Putamen (tissue), 1 donor: ENCODE measurements around the gene ORM2.

Experiments used
- DNase-seq: peaks from one replicate; pipeline ENCODE4 v3.0.0-alpha.2; 2016; ENCODE audit warnings: low spot score

Gene ORM2

DNA sequence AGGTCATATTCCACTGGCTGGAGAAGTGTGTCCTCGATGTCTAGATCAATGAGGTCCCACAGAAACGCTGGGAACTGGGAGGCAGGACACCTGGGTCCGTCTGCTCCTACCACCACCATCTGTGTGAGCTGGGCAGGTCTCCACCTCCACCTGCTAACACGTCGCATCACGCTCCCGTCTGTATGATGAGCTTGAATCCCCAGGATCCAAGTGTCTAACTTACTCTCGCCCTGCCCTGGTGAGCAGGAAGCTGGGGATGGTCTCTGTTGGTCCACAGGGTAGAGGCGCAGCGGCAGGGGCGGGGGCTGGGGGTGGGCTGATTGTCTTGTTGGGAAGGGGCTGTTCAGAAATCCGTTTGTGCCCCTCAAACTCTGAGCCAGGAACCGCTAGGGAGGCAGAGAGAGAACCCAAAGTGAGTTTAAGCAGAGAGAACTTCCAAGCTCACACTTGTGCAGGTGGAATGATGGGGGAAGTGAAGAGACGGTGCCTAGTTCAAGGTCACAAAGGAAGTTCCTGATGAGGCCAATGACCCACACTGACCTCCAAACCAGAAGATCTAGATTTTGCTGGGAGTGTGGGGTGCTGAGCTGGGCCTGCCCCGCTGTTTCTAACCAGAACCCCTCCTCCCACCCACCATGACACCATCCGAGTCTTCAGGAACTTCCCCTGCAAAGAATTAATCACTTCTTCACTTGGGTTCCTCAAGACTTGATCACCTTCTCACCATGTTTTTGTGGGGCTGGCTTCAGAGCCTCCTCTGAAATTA lies 21.1 kb downstream of the ORM2 start:
- DNase-seq, result no peak

DNA sequence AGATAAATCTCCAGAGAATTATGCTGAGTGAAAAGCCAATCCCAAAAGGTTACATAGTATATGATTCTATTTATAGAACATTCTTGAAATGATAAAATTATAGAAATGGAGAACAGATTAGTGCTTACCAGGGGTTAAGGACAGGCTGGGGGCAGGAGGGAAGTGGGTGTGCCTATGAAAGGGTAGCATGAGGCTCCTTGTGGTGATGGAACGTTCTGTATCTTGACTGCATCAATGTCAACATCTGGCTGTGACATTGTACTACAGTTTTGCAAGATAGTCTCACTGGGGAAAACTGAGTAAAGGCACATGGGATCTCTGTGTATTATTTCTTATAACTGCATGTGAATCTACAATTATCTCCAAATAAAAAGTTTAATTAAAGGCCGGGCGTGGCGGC lies 22.3 kb downstream of the ORM2 start:
- DNase-seq, result no peak

DNA sequence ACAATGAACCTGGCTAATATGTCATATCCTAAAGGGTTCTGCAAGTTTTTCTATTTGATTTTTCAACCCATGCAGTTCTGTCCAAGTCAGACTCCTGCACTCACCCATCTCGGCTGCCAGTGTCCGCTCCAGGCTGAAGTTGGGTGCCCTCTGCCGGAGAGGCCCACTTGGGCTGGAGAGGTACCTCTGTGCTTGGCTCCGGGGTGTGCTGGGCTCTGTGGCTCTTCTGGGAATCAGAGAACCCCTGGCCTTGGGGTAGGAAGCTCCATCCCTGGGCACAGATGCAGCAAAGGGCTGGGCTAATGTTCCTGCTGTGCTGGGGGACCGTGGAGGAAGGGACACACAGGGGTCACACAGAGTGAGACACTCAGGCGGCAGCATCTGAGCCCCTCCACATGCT lies 26.2 kb downstream of the ORM2 start:
- no peak for DNase-seq

DNA sequence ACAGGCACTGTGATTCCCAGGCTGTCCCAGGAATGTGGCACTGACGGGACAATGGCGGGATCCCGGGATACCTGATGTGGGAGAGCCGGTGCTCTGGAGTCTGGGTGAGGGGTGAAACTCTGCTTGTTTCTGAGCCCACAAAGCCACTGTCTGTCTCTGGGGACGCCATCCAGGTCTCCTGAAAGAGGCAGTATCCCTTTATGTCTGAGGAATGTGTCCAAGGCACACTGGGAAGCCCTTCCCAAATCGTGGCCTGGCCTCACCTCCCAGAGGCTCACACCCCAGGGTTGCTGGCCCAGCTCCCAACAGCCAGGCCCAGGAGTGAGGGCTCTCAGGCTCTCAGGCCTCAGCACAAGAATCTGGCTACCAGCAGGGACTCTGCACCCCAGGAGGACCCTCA lies 27.1 kb downstream of the ORM2 start:
- DNase-seq, result no peak

DNA sequence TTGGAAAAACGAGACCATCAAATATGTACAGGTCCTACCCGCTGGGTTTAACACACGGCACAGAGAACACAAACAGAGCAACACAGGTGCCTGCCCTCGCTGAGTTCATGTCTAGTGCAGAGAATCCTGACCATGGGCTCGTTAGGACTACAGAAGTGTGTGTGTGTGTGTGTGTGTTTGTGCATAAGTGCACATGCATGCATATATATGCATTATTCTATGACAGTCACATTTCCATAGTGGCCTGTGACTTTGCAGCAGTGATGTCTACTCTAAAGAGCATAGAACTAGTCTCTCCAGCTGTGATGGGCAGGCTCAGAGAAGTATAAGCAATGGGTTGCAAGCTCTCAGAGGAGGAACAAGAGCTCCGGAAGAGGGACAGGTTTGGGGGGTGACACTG lies 27.7 kb downstream of the ORM2 start:
- no peak for DNase-seq

DNA sequence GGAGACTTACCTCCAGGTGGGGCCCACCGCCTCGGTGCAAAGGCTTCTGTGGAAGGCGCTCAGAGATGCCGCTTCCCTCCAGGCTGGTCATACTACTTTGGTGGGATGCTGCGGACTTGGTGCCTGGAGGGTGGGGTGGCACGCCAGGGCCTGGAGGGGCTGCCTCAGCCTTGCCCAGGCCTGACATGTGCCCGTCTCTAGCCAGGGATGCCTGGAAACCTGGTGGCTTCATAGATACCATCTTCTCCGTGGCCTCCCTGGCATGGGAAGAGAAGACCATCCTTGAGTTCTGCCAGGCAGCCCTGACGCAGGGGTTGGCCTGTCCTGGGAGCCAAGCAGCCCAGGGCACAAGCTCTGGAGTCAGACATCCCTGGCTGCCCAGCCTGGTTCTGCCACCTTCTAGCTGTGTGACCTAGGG lies 28.3 kb downstream of the ORM2 start:
- no peak for DNase-seq

- DNase-seq, result no peak
These were observed 30.1 kb downstream of the ORM2 start for GRCh38 chr9:114359801-114360200.

DNA sequence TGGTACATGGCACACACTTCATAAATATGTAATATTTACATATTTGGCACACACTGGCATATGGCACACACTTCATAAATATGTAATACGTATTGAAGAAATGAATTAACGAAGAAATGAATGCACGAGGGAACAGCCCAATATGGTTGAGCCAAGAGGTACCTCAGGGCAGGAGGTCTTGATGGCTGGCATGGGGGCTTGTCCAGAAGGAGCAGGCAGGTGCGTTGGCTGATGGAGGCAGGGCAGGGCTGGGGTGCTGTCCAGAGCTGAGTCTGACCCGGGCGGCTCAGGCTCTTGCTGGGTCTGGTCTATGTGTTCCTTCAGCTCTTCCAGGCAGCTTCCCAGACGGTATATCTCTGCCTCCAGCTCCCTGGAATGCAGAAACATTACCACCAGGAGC lies 31.9 kb downstream of the ORM2 start:
- DNase-seq, result no peak

- DNase-seq, result no peak
These were observed 32.7 kb downstream of the ORM2 start for GRCh38 chr9:114362394-114362793.

- no peak for DNase-seq
These were observed 33.8 kb downstream of the ORM2 start for GRCh38 chr9:114363424-114363823.

DNA sequence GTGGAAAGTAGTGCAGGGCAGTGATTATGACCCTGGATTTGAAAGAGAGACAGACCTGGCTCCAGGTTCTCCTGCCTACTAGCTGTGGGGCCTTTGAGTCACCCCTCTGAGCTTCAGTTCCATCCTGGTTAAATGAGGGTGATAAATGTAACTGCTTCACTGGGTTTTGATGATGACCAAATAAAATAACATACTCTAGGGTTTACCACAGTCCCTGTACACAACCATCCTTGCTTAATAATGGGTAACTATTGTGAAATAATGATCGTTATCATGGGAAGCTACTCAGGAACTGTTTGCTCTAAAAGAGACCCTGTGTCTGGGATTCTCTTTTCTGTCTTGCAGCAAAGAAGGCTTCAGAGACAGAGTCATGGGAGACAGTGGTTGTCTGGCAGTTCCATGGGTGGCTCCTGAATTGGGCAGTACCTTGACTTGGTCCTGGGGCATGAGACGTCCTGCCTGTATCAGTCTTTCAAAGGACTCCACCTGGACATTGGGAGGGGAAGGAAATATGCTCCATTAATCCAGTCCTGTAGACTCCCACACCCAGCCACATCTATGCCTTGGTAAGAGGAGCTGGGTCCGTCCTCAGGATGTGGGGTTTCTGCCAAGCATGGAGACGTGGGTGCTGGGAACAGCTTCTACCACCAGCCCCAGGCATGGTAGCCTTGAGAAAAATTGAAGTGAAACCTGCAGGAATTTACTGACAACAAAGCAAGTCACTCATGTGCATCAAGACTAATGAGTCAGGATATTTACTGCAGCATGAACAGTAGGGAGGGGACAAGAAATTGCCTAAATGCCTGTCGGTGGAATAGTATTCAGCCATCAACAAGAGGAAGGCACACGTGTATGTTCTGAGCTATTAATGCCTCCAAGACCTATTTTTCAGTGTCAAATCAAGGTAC lies 34.7 kb downstream of the ORM2 start:
- no peak for DNase-seq

- no peak for DNase-seq
These were observed 35.5 kb downstream of the ORM2 start for GRCh38 chr9:114365194-114365593.

- no peak for DNase-seq
These were observed 36.9 kb downstream of the ORM2 start for GRCh38 chr9:114366334-114367128.

- no peak for DNase-seq
These were observed 37.7 kb downstream of the ORM2 start for GRCh38 chr9:114367366-114367765.

DNA sequence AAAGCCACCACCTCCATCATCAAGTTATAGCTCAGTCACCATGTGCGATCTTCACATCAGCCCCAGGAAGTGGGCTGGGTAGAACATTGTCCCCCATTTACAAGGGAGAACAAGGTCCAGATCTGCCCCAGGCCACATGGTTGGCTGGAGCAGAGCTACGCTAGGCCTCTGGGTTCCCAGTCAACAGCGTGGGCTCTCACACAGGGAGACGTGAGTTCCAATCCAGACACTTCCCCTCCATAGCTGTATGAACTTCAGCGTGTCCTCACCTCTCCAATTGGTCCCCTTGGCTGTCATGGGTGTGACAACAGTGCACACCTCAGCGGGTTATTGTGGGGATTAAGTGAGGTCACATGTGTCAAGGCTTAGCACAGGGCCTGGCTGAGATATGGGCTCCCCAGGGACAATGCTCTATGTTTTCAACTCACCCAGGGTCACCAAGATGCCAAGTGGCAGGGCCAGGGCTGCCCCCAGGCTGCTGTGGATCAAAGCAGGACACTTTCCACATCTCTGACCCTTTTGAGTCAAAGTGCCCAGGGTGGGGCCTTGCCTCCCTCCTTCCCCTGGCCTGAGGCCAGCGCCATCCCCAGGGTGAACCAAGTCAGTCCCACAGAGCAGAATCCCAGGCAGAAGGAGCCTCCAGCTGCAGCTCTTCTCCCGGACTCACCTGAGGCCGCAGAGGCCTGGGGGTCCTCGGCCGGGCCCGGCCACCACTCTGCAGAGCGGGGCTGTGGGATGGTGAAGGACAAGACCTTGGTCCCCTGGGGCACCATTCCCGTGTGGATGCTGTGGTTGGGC lies 38.3 kb downstream of the ORM2 start:
- no peak for DNase-seq

DNA sequence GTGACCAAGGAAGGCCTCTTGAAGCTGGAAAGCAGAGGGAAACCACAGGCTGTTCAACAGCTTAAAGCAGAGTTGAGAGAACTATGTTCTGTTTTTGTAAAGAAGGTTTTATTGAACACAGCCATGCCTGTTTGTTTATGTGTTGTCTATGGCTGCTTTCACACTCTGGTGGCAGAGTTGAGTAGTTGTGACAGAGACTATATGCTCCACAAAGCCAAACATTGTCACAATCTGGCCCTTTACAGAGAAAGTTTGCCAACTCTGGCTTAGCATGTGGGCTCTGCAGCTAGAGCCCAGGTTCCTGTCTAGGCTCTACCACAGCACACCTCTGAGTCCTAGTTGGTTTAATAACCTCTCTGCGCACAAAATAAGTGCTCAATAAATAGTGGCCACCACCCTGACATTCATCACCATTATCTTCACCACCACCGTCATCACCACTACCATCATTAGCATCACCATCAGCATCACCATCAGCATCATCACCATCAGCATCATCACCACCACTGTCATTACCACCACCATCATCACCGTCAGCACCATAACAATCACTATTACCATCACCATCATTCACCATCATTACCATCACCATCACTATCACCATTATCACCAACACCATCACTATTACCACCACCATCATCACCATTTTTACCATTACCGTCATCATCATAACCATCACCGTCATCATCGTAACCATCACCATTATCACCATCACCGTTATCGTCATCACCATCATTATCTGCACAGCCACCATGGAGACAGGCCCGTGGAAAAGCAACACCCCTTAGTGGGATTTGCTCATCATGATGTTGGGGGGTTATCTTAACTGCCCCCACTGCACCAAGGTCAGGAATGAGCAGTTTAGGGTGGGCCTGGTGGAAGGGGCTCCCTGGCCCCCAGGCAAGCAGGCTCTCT lies 39.8 kb downstream of the ORM2 start:
- DNase-seq, result no peak

- no peak for DNase-seq
These were observed 40.7 kb downstream of the ORM2 start for GRCh38 chr9:114370251-114370967.

- DNase-seq, result peak; percentile 93
These were observed 41.3 kb downstream of the ORM2 start for GRCh38 chr9:114370968-114371320.

DNA sequence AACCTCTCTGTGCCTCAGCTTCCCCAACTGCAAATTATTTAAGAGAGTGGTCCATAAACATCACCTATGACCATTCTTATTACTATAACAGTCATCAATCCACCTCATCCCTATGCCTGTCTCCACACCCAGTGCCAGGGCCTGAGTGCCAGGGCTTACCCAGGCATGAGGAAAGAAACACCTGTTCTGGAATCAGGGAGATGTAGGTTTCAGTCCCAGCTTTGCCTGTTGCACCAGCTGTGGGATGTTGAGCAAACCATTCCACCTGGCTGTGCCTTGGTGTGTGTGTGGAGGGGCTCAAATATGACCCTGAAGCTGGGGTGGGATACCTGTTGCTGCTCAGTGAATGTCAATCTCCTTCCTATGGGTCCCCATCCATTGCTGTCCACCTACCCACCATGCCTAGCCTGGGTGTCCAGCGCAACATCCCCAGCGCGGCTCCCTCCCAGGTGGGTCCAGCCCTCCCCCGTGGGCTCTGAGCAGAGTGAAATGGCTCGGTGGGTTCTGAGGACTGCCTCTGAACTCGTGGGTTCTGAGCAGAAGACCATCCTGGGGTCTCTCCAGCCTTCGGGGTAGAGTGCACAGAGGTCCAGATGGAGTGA lies 41.8 kb downstream of the ORM2 start:
- no peak for DNase-seq
